ENCODE data around the gene ZNF630.
"Not testable (repeated sequence)": the region's sequence is repeated elsewhere in the genome, so short reads cannot be mapped to it uniquely, and the experiment has no call there.

GRCh38 chrX:48009445-48009960 is 61.9 kb downstream of the ZNF630 start:
- TF ChIP-seq POLR2AphosphoS5, POLR2A (IDR thresholded peaks at IDR 0.05; ENCODE audit: low read depth, low read length): not testable (repeated sequence)

All from GM12892 (cell line).